Neural progenitor cell (in vitro differentiated cells): Measurements from ENCODE around the gene EP400.
A peak's percentile ranks its signal among the peaks of the same experiment; 100 is the strongest.

Experiments used
- CTCF ChIP-seq: fragments of 200-600 bp; sonication (generic); IDR thresholded peaks from 2 replicates; pipeline ENCODE4 v1.5.1; 2017; ENCODE audit warnings: antibody characterized with exemption, mild to moderate bottlenecking
- EZH2 ChIP-seq: fragments of 200-600 bp; sonication (generic); IDR thresholded peaks from 2 replicates; pipeline ENCODE4 v1.6.1; 2017; ENCODE audit warnings: antibody characterized with exemption, mild to moderate bottlenecking, moderate library complexity
- EZH2phosphoT487 ChIP-seq: fragments of 200-600 bp; sonication (generic); IDR thresholded peaks from 2 replicates; pipeline ENCODE4 v1.6.1; 2017; ENCODE audit warnings: antibody characterized with exemption

- TF ChIP-seq EZH2 (no peak), CTCF (peak; percentile 26), EZH2phosphoT487 (no peak)
Observed at GRCh38 chr12:132103542-132104308, 154.0 kb downstream of the EP400 start.
